LNCAP (cell line): ENCODE data around the gene SNAPC3.

Experiments used
- TF ChIP-seq, protein P1 (sequence below): fragments of 450-650 bp; IDR thresholded peaks from 2 replicates; pipeline ENCODE4 v1.5.1; 2017; ENCODE audit warnings: mild to moderate bottlenecking

SNAPC3 gene

DNA sequence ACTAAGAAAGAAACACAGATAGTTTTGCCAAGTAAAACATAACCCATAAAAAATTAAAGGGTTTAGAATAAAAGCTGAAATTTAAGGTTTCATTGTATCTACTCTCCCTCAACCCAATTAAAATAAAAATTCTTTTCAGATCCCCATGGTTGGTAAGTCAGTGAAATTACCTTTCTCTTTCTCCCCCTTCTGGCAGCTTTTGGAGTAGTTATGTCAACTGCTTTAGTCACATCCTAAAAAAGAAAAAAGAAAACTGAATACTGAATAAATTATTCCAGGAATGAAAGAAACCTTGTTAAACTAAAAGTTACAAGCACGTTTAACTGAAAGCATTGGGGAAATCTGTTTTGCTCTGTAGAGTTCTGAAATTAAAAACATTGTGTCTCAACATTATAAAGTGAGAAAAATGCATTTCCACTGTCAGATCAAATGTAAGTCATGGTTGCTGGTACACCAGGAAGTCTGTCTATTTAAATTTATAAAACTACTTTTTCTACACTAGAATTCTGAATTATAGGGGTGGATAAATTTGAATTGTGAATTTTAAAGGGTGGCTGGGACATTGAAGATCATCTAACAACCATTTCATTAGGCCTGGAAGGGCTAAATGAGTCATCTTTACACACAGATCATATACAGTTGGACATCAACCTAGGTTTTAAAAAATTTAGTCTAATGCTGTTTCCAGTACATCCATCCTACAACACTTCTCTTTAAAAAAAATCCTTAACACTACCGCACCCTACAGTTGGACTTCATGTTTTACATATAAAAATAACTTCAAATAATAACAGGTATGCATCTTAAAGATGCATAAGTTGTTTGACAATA is 63.4 kb downstream of the SNAPC3 start:
- TF ChIP-seq, protein P1, sequence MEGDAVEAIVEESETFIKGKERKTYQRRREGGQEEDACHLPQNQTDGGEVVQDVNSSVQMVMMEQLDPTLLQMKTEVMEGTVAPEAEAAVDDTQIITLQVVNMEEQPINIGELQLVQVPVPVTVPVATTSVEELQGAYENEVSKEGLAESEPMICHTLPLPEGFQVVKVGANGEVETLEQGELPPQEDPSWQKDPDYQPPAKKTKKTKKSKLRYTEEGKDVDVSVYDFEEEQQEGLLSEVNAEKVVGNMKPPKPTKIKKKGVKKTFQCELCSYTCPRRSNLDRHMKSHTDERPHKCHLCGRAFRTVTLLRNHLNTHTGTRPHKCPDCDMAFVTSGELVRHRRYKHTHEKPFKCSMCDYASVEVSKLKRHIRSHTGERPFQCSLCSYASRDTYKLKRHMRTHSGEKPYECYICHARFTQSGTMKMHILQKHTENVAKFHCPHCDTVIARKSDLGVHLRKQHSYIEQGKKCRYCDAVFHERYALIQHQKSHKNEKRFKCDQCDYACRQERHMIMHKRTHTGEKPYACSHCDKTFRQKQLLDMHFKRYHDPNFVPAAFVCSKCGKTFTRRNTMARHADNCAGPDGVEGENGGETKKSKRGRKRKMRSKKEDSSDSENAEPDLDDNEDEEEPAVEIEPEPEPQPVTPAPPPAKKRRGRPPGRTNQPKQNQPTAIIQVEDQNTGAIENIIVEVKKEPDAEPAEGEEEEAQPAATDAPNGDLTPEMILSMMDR = peak; percentile 56

DNA sequence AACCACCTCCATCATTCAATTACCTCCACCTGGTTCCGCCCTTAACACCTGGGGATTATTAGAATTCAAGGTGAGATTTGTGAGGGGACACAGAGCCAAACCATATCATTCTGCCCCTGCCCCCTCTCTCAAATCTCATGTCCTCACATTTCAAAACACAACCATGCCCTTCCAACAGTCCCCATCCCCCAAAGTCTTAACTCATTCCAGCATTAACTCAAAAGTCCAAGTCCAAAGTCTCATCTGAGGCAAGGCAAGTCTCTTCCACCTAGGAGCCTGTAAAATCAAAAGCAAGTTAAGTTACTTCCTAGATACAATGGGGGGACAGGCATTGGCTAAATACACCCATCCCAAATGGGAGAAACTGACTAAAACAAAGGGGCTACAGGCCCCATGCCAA is 69.3 kb downstream of the SNAPC3 start:
- TF ChIP-seq, protein P1 = no peak

DNA sequence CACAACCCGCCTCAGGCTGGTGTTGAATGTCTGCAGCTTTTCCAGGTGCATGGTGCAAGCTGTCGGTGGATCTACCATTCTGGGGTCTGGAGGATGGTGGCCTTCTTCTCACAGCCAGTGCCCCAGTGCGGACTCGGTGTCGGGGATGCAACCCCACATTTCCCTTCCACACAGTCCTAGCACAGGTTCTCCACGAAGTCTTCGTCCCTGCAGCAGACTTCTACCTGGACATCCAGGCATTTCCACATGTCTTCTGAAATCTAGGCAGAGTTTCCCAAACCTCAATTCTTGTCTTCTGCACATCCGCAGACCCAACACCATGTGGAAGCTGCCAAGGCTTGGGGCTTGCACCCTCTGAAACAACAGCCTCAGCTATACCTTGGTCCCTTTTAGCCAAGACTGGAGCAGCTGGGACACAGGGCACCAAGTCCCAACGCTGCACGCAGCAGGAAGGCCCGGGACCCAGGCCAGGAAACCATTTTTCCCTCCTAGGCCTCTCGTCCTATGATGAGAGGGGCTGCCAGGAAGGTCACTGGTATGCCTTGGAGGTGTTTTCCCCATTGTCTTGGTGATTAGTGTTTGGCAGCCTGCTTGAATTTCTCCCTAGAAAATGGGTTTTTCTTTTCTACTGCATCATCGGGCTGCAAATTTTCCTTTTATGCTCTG is 69.9 kb downstream of the SNAPC3 start:
- TF ChIP-seq, protein P1 = no peak

DNA sequence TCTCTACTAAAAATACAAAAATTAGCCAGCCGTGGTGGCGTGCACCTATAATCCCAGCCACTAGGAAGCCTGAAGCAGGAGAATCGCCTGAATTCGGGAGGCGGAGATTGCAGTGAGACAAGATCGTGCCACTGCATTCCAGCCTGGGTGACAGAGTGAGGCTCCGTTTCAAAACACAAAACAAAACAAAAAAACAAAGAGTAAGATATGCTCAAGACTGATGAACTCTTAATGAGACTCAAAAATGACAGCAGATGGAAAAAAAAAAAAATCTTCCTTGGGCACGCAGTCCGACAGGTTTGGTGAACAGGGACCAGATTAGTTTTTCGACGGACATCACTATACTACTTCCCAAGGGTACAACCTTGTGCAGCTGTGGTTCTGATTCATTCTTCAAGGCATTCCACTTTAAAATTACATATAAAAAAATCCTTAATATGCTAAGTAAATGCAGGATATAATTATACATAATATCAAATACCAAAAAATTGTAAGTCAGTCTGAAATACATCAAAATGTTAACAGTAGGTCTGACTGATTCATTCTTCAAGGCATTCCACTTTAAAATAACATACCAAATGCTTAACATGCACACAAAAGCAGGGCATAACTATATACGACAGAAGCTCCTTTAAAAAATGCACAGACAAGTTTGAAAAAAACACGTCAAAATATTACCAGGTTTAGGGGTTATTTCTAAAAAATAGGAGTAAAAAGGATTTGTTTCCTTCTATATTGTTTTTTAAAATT is 75.7 kb downstream of the SNAPC3 start:
- TF ChIP-seq, protein P1 = no peak

DNA sequence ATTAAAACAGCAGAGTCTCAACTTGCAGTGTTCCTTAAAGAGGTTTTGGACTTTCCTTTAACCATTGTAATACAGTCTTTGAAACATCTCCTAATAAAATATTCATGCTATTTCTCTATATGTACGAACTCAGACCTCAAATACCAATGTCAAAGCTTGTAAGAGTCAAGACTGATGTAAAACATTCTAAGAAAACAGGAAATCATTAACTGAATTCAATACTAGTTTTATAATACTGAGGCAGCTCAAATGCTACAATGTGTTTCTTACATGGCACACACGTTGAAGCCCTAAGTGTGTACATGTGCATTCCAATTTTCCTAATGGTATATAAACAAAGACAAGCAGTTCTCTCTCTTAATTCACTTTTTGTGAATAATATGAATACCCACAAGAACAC is 76.5 kb downstream of the SNAPC3 start:
- TF ChIP-seq, protein P1 = no peak

DNA sequence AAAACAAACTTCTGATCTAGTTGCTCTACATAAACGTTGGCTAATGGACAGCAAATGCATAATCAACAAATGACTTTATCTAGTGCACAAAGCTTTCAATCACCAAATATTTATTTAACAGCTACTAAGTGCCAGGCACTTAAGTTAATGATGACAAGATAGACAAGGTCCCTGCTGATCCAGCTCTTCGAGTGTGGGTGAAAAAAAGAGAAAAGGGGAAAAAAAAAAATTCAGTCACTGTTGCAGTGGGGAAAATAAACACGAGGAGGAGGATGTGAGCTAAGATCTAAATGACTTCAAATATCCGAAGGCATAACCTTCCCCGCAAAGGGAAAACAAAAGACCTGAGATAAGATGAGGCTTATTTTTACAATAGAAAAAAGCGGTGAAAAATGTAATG is 78.5 kb downstream of the SNAPC3 start:
- TF ChIP-seq, protein P1 = no peak; the same call in 1 of the 2 replicates

DNA sequence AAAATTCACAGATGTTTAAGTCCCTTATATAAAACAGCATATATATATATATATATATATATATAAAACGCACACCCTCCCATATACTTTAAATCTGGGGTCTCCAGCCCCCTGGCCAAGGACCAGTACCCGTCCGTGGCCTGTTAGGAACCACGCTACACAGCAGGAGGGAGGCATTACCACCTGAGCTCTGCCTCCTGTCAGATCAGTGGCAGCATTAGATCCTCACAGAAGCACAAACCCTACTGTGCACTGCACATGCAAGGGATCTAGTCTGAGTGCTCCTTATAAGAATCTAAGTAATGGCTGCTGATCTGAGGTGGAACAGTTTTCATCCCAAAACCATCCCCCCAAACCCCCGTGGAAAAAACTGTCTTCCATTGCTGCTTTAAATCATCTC is 79.1 kb downstream of the SNAPC3 start:
- TF ChIP-seq, protein P1 = no peak
